Measurements from ENCODE around the gene INCA1.
"Not testable (repeated sequence)": the region's sequence is repeated elsewhere in the genome, so short reads cannot be mapped to it uniquely, and the experiment has no call there.

Gene INCA1, protein sequence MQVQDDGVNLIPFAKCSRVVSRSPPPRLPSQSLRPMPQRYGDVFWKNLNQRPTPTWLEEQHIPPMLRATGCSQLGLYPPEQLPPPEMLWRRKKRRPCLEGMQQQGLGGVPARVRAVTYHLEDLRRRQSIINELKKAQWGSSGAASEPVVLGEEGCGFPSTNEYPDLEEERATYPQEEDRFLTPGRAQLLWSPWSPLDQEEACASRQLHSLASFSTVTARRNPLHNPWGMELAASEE

DNA sequence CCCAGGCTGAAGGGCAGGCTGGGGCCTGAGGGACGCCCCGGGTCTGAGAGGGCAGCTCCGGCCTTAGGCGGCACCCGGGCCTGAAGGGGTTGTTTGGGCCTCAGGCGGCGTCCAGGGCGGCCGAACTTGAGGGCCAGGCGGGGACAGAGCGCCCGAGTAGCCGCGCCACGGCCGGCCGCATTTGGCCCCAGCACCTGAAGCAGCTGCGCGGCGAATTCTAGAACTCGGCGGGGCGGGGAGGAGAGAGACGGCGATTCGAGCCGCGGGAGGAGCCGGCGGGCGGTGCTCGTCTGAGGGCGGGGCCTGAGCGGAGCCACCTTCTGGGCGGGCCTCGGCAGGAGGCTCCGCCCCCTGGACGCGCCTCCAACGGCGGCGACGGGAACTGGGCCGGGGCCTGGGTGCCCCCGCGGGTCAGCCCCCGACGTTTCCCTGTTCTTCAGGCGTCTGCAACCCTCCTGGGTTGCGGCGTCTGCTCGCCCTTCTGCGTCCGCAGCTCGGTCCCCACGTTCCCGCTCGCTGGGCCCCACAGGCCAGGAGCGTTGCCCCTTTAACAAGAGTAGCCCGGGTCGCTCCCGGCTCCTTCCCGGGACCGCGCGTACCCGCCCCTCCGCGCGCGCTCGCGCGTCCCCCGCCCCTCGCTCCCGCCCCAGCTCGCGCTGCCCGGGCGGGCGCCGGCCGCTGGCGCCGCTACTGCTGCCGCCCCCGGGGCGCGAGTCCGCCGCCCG, at the start of gene INCA1, which contains the start of gene KIF1C:
INCA1 (minus strand) TSS at position 221 of the 725 bp plus-strand sequence. CDS start 3,085 bp downstream, outside the sequence.
KIF1C (plus strand) TSS at position 649 of the 725 bp plus-strand sequence. CDS start 2,297 bp downstream, outside the sequence.
- DNase-seq (ENCODE audit: low read depth in 2 of 2): peak; percentile 85 to 86

- no peak for DNase-seq (ENCODE audit: low read depth in 2 of 2)
These were observed 48.2 kb upstream of the INCA1 start for GRCh38 chr17:5045496-5045895.

GRCh38 chr17:5044630-5045029, 47.3 kb upstream of the INCA1 start:
- no peak for DNase-seq (ENCODE audit: low read depth in 2 of 2)

- no peak for DNase-seq (ENCODE audit: low read depth in 2 of 2)
These were observed 46.2 kb upstream of the INCA1 start for GRCh38 chr17:5043524-5043923.

- DNase-seq (ENCODE audit: low read depth in 2 of 2): no peak
These were observed 45.1 kb upstream of the INCA1 start for GRCh38 chr17:5042157-5043022.

- DNase-seq (ENCODE audit: low read depth in 2 of 2): no peak
These were observed 38.0 kb upstream of the INCA1 start, which contains the start of gene SLC52A1 for GRCh38 chr17:5035315-5035714. TSS of gene SLC52A1 (minus strand) at chr17:5035426. CDS start at chr17:5034606, 820 bp downstream.

- DNase-seq (ENCODE audit: low read depth in 2 of 2): no peak
These were observed 37.3 kb upstream of the INCA1 start for GRCh38 chr17:5034651-5035050.

GRCh38 chr17:5034063-5034462, 36.7 kb upstream of the INCA1 start:
- no peak for DNase-seq (ENCODE audit: low read depth in 2 of 2)

GRCh38 chr17:5033352-5034015, 36.2 kb upstream of the INCA1 start:
- DNase-seq (ENCODE audit: low read depth in 2 of 2): no peak

DNA sequence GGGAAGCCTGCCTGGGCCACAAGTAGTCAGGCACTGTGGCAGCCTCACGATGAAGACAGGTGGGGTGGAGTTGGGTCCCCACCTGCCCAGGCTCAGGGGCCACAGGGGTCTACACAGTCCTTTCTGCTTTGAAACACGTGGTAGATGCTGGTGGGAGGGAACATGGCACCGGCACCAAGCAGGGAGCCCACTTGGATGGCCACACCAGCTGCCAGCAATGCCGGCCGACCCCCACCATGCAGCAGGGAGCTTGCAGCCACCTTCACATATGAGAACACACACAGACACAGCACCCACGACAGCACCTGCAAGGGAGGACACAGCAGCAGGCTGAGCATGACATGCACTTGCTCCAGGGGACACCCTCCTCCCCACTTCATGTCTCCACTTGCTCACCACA, 35.5 kb upstream of the INCA1 start:
- DNase-seq (ENCODE audit: low read depth in 2 of 2): no peak

- peak; percentile 75 to 76 for DNase-seq (ENCODE audit: low read depth in 2 of 2)
These were observed 34.2 kb upstream of the INCA1 start for GRCh38 chr17:5031365-5032082.

- not testable (repeated sequence) for DNase-seq (ENCODE audit: low read depth in 2 of 2)
These were observed 32.8 kb upstream of the INCA1 start for GRCh38 chr17:5030168-5030567.

DNA sequence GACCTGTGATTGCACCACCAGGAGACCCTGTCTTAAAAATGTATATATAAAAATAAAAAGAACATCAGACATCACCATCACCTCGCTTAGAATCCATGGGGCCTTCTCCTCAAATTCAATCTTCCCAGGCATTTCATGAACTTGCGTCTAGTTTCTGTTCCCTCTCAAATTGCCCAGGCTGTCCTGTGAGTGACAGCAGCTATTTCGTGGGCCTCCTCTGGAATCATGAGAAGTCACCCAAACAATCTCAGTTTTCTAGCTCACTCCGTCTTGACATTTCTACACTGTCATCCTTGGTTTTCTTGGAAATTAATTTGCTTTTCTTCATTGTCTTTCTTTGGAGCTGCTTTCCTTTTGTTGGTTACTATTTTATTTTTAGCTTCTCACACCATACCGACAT, 30.6 kb upstream of the INCA1 start:
- DNase-seq (ENCODE audit: low read depth in 2 of 2): no peak

DNA sequence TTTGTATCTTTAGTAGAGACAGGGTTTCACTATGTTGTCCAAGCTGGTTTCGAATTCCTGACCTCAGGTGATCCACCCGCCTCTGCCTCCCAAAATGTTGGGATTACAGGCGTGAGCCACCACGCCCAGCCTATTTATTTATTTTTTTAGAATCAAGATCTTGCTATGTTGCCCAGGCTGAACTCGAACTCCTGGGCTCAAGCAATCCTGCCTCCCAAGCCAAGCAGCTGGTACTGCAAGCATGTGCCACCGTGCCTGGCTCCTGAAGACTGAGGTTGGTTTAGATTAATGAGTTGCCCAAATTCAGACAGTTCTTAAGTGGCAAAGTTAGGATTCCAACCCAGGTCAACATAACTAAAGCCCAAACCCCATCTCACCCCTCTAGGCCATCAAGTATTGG, 30.0 kb upstream of the INCA1 start:
- no peak for DNase-seq (ENCODE audit: low read depth in 2 of 2)

- DNase-seq (ENCODE audit: low read depth in 2 of 2): no peak
These were observed 27.3 kb upstream of the INCA1 start for GRCh38 chr17:5024604-5025003.

DNA sequence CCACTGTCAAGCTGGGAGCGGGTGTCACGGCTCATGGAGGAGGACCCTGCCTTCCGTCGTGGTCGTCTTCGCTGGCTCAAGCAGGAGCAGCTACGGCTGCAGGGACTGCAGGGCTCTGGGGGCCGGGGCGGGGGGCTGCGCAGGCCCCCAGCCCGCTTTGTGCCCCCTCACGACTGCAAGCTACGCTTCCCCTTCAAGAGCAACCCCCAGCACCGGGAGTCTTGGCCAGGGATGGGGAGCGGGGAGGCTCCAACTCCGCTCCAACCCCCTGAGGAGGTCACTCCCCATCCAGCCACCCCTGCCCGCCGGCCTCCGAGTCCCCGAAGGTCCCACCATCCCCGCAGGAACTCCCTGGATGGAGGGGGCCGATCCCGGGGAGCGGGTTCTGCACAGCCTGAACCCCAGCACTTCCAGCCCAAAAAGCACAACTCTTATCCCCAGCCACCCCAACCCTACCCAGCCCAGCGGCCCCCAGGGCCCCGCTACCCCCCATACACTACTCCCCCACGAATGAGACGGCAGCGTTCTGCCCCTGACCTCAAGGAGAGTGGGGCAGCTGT, 26.3 kb upstream of the INCA1 start:
- DNase-seq (ENCODE audit: low read depth in 2 of 2): no peak

DNA sequence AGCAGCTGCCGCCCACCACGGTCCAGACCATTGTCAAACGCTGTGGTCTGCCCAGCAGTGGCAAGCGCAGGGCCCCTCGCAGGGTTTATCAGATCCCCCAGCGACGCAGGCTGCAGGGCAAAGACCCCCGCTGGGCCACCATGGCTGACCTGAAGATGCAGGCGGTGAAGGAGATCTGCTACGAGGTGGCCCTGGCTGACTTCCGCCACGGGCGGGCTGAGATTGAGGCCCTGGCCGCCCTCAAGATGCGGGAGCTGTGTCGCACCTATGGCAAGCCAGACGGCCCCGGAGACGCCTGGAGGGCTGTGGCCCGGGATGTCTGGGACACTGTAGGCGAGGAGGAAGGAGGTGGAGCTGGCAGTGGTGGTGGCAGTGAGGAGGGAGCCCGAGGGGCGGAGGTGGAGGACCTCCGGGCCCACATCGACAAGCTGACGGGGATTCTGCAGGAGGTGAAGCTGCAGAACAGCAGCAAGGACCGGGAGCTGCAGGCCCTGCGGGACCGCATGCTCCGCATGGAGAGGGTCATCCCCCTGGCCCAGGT, 24.9 kb upstream of the INCA1 start:
- DNase-seq (ENCODE audit: low read depth in 2 of 2): no peak

DNA sequence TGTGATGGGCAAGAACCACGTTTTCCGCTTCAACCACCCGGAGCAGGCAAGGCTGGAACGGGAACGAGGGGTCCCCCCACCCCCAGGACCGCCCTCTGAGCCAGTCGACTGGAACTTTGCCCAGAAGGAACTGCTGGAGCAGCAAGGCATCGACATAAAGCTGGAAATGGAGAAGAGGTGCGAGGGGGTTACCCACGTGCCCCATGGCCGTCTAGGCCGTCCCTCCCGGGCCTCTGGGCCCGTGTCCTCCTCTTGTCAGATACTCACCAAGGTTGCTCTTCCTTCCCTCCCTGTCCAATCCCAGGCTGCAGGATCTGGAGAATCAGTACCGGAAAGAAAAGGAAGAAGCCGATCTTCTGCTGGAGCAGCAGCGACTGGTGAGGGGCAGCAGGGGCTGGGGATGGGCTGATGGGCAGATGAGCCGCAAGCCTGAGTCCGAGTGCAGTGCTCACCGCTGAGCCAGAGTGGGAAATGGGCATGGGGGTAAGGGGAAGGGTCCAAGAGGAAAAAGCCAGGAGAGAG, 23.2 kb upstream of the INCA1 start:
- no peak for DNase-seq (ENCODE audit: low read depth in 2 of 2)

DNA sequence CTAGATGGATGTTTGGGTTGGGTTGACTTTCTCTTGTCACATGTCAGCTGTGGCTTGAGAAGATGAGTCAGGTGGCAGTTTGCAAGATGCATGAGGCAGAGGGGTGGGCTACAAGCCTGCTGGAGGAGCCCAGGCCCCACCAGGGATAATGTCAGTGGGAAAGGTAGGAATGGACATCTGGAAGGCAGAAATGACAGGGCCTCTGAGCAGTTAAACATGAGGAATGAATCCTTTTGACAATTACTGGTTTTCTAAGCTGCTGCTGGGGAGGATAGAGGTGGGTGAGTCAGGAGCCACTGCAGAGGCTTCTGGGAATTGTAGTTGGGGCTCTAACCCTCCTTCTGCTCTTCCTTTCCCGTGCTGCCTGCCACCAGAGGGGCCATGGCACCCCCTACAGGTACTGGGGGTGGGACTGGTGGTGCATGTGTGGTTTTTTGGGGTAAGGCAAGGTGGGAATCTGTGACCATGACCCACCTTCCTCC, 22.2 kb upstream of the INCA1 start:
- DNase-seq (ENCODE audit: low read depth in 2 of 2): peak in 1 of 2 donors; percentile 44

DNA sequence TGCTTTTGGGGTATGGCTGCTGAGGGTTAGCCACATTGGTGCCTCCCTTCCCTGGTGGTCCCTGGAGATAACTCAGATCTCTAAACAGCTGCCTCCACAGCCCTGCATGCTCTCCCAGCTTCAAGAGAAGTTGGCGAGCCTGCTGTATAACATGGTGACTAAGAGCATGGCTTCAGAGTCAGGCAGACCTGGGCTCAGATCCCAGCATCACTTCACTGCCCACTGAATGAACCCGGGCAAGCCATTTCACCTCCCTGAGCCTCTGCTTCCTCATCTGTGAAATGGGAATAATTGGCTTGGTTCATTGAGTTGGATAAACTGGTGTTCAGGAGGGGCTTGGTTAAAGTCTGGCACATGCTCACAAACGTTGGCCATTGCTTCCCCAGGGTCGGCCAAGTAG, 17.0 kb upstream of the INCA1 start:
- DNase-seq (ENCODE audit: low read depth in 2 of 2): no peak
